ENCODE results near the gene FBXL19.

DNA sequence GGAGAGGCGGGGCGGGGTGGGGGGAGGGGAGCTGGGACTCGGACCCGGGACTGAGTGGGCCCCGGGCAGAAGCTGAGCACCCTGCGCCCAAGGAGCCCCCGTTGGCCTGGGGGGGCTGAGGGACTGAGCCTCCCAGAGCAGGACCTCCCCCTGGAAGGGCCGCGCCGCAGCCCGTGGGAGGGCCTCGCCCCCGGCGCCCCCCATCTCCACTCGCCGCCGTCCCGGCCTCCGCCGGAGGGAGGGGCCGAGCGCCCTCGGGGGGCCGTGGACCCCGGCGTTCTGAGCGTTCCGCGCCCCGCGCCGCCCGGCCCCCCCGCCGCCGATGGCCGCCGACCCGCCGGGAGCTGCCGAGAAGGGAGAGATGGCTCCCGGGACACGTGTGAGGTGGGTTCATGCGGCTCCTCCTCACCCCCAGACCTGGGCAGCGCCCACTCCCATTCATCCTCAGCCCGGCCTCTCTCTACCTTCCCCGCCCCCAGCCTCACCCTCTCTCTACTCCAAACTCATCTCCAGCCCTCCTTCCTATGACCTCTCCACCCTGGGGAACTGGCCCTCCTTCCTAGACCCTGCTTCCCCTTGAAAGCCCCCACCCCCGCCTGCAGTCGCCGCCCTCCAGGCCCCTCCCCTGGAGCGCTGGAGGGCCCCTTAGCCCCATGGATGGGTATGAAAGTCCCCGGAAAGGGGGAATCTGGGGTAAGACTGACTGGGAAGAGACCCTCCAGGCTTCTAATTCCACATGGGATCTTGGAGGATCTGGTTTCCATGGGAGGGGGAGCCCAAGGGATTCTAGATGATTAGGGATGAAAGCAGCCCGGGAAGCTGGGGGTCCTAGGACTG lies 922 bp downstream of the FBXL19 start:
- no peak for TF ChIP-seq CTCF (conservative IDR thresholded peaks at IDR 0.05 in 1 of 2, IDR thresholded peaks at IDR 0.05 in 1 of 2; ENCODE audit: low read depth in 1 of 2, low read length in 2 of 2)
- no peak for TF ChIP-seq EZH2 (IDR thresholded peaks at IDR 0.05; ENCODE audit: low read length, missing control alignments)

All from fibroblast of lung (primary cell).